Liver (tissue), 3 donors: ENCODE measurements around the gene STRBP.

Source experiments
- ATF3 ChIP-seq: IDR thresholded peaks from 2 replicates; pipeline ENCODE4 v1.6.1; 2016; ENCODE audit warnings: antibody characterized with exemption
- CTCF ChIP-seq: fragments of 150-350 bp; IDR thresholded peaks from 2 replicates; pipeline ENCODE4 v1.5.1; 2017; ENCODE audit warnings: improper control_type of control experiment, low read depth, low read length; ENCODE audit not compliant: missing input control
- FOXA1 ChIP-seq: IDR thresholded peaks from 2 replicates; pipeline ENCODE4 v1.6.1; 2016; ENCODE audit warnings: antibody characterized with exemption
- JUND ChIP-seq, 2 donors: IDR thresholded peaks; 2 replicates each; pipeline ENCODE4 v1.6.1; 2016; ENCODE audit warnings: antibody characterized with exemption in 2 of 2
- MAX ChIP-seq: IDR thresholded peaks from 2 replicates; pipeline ENCODE4 v1.6.1; 2016; ENCODE audit warnings: antibody characterized with exemption
- RAD21 ChIP-seq, 2 donors: IDR thresholded peaks; 2 replicates each; pipeline ENCODE4 v1.6.1; 2016; ENCODE audit warnings: antibody characterized with exemption in 2 of 2, mild to moderate bottlenecking in 2 of 2
- REST ChIP-seq: IDR thresholded peaks from 2 replicates; pipeline ENCODE4 v1.6.1; 2016; ENCODE audit warnings: antibody characterized with exemption, mild to moderate bottlenecking
- RXRA ChIP-seq, 2 donors: IDR thresholded peaks; 2 replicates each; pipeline ENCODE4 v1.6.1; 2017 to 2018; ENCODE audit warnings: antibody characterized with exemption in 2 of 2, mild to moderate bottlenecking in 1 of 2
- SP1 ChIP-seq: IDR thresholded peaks from 2 replicates; pipeline ENCODE4 v1.6.1; 2018; ENCODE audit warnings: antibody characterized with exemption, mild to moderate bottlenecking
- TAF1 ChIP-seq: conservative IDR thresholded peaks from 2 replicates; pipeline ENCODE4 v1.6.1; 2016; ENCODE audit warnings: antibody characterized with exemption, mild to moderate bottlenecking
- YY1 ChIP-seq: IDR thresholded peaks from 2 replicates; pipeline ENCODE4 v1.6.1; 2016; ENCODE audit warnings: antibody characterized with exemption, mild to moderate bottlenecking
- donor health status: healthy.
- donor health status: healthy.

- TF ChIP-seq CTCF (peak; percentile 37), TAF1 (no peak), FOXA1 (no peak), REST (no peak), MAX (no peak), YY1 (no peak), ATF3 (no peak), RAD21 (IDR thresholded peaks at IDR 0.05) (peak; percentile 73 to 88), JUND (IDR thresholded peaks at IDR 0.05) (no peak), RXRA (IDR thresholded peaks at IDR 0.05) (no peak), SP1 (no peak)
Observed at GRCh38 chr9:123225374-123225813, 43.0 kb downstream of the STRBP start.
